Fibroblast of the aortic adventitia (primary cell): ENCODE data around the gene ZMAT2. TPM values are rescaled to one million over a fixed set of nuclear protein-coding genes. Genes with fewer than 3 reads are reported as not detected.
A peak's percentile ranks its signal among the peaks of the same experiment; 100 is the strongest.
"Not testable (repeated sequence)": the region's sequence is repeated elsewhere in the genome, so short reads cannot be mapped to it uniquely, and the experiment has no call there.

Experiments used
- DNase-seq: peaks from one replicate; pipeline ENCODE4 v3.0.0-alpha.2; 2010; ENCODE audit warnings: low read depth
- H3K4me3 ChIP-seq: 2 replicates; pipeline ENCODE4 v1.5.1; 2011; ENCODE audit warnings: low read depth, mild to moderate bottlenecking, control low read depth, low read length, moderate library complexity
- total RNA-seq: library from RNA; depleted of rRNA; stranded (reverse); fragments of >200 nt; gene quantifications from 2 replicates; pipeline ENCODE4 v1.2.3, GENCODE V29; 2012; ENCODE audit warnings: low replicate concordance
- TF ChIP-seq, protein P1 (sequence below): IDR thresholded peaks from 2 replicates; pipeline ENCODE4 v1.5.1; 2011; ENCODE audit warnings: mild to moderate bottlenecking, low read length, control low read depth, inconsistent platforms; ENCODE audit not compliant: insufficient read depth

Gene ZMAT2
- 37.2 and 118 TPM in 2 replicates for total RNA-seq

DNA sequence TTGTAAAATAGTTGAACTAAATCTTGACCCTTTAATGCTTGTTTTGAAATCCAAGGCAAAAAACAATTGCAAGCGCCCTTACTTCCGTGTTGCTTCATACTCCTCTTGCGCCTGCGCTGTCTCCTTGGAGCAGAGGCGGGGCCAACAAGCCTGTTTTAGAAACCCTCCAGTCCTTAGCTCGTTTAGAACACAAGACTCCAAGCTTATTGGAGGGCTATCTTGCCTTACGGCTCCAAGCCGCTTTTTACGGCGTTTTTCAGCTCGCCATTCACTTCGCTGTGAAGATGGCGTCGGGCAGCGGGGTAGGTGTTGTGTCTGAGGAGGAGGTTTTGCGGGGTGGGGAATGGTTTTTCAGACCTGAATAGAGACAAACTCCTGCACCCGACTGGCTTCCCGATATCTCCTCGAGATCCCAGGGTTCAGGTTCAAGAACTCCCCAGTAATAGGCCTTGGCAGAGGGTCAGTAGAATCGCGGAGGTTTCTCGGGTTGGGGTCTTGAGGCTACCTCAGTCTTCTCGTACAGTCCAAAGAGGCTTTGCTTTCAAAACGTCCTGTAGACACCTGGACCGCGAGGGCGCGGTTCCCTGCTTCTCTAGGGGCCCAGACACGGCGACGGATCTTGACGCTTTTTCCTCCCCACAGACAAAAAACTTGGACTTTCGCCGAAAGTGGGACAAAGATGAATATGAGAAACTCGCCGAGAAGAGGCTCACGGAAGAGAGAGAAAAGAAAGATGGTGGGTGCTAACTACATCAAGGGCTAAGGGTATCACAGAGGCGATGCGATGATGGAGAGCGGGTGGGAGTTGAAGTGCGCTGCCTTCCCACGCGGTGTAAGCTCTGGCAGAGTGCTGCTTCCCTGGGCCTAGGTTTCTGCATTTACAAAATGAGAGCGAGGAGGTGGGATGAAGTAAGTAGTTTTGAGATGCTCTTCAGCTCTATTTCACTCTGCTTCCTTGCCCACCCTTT is at the start of gene ZMAT2:
TSS of gene ZMAT2 (plus strand) at position 271 of the 968 bp plus-strand sequence. CDS start at position 285, 14 bp downstream.
- peak; percentile 99 for DNase-seq
- TF ChIP-seq, protein P1, sequence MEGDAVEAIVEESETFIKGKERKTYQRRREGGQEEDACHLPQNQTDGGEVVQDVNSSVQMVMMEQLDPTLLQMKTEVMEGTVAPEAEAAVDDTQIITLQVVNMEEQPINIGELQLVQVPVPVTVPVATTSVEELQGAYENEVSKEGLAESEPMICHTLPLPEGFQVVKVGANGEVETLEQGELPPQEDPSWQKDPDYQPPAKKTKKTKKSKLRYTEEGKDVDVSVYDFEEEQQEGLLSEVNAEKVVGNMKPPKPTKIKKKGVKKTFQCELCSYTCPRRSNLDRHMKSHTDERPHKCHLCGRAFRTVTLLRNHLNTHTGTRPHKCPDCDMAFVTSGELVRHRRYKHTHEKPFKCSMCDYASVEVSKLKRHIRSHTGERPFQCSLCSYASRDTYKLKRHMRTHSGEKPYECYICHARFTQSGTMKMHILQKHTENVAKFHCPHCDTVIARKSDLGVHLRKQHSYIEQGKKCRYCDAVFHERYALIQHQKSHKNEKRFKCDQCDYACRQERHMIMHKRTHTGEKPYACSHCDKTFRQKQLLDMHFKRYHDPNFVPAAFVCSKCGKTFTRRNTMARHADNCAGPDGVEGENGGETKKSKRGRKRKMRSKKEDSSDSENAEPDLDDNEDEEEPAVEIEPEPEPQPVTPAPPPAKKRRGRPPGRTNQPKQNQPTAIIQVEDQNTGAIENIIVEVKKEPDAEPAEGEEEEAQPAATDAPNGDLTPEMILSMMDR, result no peak
- peak within 1 kb of the TSS; percentile 98 for H3K4me3 ChIP-seq

DNA sequence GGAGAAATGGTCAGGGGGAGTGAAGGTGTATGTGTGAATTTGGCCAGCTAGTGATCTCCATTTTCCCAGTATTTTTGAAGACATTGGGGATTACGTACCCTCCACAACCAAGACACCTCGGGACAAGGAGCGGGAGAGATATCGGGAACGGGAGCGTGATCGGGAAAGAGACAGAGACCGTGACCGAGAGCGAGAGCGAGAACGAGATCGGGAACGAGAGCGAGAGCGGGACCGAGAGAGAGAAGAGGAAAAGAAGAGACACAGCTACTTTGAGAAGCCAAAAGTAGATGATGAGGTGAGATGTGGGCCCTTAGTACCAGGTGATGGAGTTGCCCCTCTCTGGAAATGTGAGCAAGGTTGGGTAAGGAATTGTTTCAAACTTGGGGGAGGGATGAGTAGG is 41.4 kb upstream of the ZMAT2 start:
- DNase-seq, result no peak
- TF ChIP-seq, protein P1, result no peak
- H3K4me3 ChIP-seq, result no peak overlapping the region

DNA sequence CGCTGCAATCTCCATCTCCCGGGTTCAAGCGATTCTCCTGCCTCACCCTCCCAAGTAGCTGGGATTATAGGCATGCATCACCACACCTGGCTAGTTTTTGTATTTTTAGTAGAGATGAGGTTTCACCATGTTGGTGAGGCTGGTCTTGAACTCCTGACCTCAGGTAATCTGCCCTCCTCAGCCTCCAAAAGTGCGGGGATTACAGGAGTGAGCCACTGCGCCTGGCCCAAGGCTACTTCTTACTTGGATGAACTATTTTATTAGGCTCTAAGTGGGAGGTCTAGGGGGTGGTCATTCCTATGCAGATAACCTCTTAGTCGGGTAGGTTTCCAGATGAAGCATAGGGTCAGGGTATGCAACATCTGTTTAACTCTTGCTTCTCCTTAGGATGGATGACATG is 39.9 kb upstream of the ZMAT2 start:
- H3K4me3 ChIP-seq, result not testable (repeated sequence)

DNA sequence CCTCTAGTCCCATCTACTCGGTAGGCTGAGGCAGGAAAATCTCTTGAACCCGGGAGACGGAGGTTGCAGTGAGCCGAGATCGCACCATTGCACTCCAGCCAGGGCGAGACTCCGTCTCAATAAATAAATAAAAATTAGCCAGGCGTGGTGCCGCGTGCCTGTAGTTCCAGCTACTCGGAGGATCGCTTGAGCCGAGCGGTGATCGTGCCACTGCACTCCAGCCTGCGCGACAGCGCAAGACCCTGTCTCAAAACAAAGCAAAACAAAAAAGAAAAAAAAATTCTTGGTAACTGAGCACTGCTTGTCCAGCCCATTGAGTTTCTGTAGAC is 36.3 kb upstream of the ZMAT2 start:
- H3K4me3 ChIP-seq, result peak overlapping the region; percentile 99
- TF ChIP-seq, protein P1, result no peak
- no peak for DNase-seq

More for the DNA sequence above, 39.9 kb upstream of the ZMAT2 start:
- not testable (repeated sequence) for DNase-seq

GRCh38 chr5:140664359-140665119 is 35.7 kb upstream of the ZMAT2 start, which contains the start of gene WDR55:
TSS of gene WDR55 (plus strand) at chr5:140664904. CDS start at chr5:140664913, 9 bp downstream.
- H3K4me3 ChIP-seq, result peak within 1 kb of the TSS; percentile 99
- peak; percentile 87 for DNase-seq
- TF ChIP-seq, protein P1, result no peak

DNA sequence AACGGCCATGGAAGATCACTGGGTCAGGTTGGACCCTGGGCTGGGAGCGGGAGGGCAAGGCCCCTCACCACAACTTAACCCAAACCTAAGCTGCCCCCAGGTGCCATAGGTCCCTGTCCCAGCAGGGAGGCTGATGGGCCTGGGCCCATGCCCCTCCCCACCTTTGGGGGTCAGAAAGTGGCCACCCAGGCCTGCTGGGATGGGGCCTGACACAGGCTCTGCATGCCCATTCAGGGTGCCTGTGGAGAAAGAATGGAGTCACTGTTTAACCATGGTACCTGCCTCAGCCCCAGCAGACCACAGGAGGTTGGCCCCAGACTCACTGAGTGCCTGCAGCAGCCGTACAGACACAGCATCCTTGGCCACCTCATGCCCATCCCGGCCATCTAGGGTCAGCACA is 29.2 kb upstream of the ZMAT2 start:
- not testable (repeated sequence) for H3K4me3 ChIP-seq, DNase-seq

DNA sequence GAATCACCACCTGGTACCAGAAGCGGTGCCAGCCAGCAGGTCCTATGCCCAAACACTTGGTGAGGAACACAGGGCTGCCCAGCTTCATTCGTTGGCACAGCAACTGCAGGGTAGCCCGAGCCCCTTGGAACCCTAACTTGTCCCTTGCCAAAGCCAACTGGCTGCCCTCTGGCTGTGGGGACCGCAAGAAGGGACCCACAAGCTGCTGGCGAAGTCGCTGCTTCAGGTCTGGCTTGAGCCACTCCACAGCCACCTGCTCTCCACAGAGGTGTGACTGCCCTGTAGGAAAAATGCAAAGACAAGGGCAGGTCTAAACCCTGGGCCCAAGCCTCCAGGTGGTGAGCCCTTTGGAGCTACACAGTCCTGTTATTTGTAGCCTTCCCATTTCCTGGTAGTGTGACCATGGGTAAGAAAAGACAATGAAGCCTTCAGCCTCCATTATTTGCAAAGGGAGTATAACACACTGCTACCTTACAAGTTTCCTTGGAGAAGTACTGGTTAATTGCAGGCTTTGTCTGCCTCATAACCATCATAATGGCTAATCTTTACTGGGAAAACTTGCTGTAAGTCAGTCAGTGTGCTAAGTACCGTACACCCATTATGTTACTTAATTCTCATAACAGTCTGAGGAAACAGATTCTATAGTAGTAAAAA is 28.6 kb upstream of the ZMAT2 start:
- TF ChIP-seq, protein P1, result no peak
- no peak for DNase-seq
- no peak overlapping the region for H3K4me3 ChIP-seq
